Activated CD4-positive, CD25-positive, alpha-beta regulatory T cell treated with anti-CD3 and anti-CD28 coated beads, Interleukin-2, amount 50 U/mL, for 16 hours (primary cell): ENCODE data around the gene LBHD1.
A peak's percentile ranks its signal among the peaks of the same experiment; 100 is the strongest.
"Not testable (repeated sequence)": the region's sequence is repeated elsewhere in the genome, so short reads cannot be mapped to it uniquely, and the experiment has no call there.

Experiments used
- DNase-seq: peaks from one replicate; pipeline ENCODE4 v3.0.0-alpha.2; 2020; ENCODE audit warnings: low read depth, low spot score

Gene LBHD1

GRCh38 chr11:62694455-62695167 lies 22.5 kb upstream of the LBHD1 start:
- peak; percentile 63 for DNase-seq

- DNase-seq, result not testable (repeated sequence)
These were observed 21.6 kb upstream of the LBHD1 start for GRCh38 chr11:62693624-62694023.

- no peak for DNase-seq
These were observed 17.5 kb upstream of the LBHD1 start, which contains the start of gene LRRN4CL for GRCh38 chr11:62689421-62690183. TSS of gene LRRN4CL (minus strand) at chr11:62689530. CDS start at chr11:62688508, 1,022 bp downstream.

GRCh38 chr11:62688491-62688890 lies 16.4 kb upstream of the LBHD1 start:
- no peak for DNase-seq

- no peak for DNase-seq
These were observed 15.7 kb upstream of the LBHD1 start for GRCh38 chr11:62687508-62688396.

GRCh38 chr11:62682518-62682917 lies 10.5 kb upstream of the LBHD1 start:
- DNase-seq, result no peak

- no peak for DNase-seq
These were observed 8.8 kb upstream of the LBHD1 start for GRCh38 chr11:62680825-62681240.

- DNase-seq, result peak; percentile 69
These were observed 7.0 kb upstream of the LBHD1 start, which contains the start of gene UBXN1 for GRCh38 chr11:62678770-62679696. TSS of gene UBXN1 (minus strand) at chr11:62679073. CDS start at chr11:62678923, 150 bp downstream.

- DNase-seq, result no peak
These were observed 6.3 kb upstream of the LBHD1 start for GRCh38 chr11:62678433-62678769.

GRCh38 chr11:62677714-62678113 lies 5.6 kb upstream of the LBHD1 start:
- no peak for DNase-seq

GRCh38 chr11:62677156-62677555 lies 5.1 kb upstream of the LBHD1 start:
- DNase-seq, result no peak

GRCh38 chr11:62676698-62677097 lies 4.6 kb upstream of the LBHD1 start:
- no peak for DNase-seq

GRCh38 chr11:62675415-62675814 lies 3.3 kb upstream of the LBHD1 start:
- not testable (repeated sequence) for DNase-seq

- no peak for DNase-seq
These were observed 1.1 kb upstream of the LBHD1 start for GRCh38 chr11:62673196-62673525.

GRCh38 chr11:62671236-62671607 lies 845 bp downstream of the LBHD1 start:
- DNase-seq, result no peak

GRCh38 chr11:62669420-62670161 lies 2.5 kb downstream of the LBHD1 start:
- no peak for DNase-seq

GRCh38 chr11:62667460-62667859 lies 4.6 kb downstream of the LBHD1 start:
- DNase-seq, result no peak

- no peak for DNase-seq
These were observed 5.7 kb downstream of the LBHD1 start for GRCh38 chr11:62666259-62666926.

GRCh38 chr11:62665599-62666258 lies 6.3 kb downstream of the LBHD1 start:
- peak; percentile 30 for DNase-seq
